Gastrocnemius medialis (tissue), 4 donors: ENCODE data around the gene SLC11A1.

Source experiments
- POLR2A ChIP-seq, 2 donors: fragments of 450-650 bp; IDR thresholded peaks; one replicate each; pipeline ENCODE4 v1.6.1; 2017; ENCODE audit warnings: antibody characterized with exemption in 2 of 2, mild to moderate bottlenecking in 2 of 2, moderate library complexity in 2 of 2
- TF ChIP-seq, protein P1 (sequence below), 5 experiments: fragments of 450-650 bp in 3 of 5; fragments of 200-600 bp in 2 of 5; sonication (generic) in 2 of 5; IDR thresholded peaks in 4 of 5; conservative IDR thresholded peaks in 1 of 5; 1 replicate in 4 of 5; 2 replicates in 1 of 5; pipeline ENCODE4 v1.5.1; 2016 to 2019; ENCODE audit warnings: antibody characterized with exemption in 5 of 5, mild to moderate bottlenecking in 3 of 5, moderate library complexity in 3 of 5

DNA sequence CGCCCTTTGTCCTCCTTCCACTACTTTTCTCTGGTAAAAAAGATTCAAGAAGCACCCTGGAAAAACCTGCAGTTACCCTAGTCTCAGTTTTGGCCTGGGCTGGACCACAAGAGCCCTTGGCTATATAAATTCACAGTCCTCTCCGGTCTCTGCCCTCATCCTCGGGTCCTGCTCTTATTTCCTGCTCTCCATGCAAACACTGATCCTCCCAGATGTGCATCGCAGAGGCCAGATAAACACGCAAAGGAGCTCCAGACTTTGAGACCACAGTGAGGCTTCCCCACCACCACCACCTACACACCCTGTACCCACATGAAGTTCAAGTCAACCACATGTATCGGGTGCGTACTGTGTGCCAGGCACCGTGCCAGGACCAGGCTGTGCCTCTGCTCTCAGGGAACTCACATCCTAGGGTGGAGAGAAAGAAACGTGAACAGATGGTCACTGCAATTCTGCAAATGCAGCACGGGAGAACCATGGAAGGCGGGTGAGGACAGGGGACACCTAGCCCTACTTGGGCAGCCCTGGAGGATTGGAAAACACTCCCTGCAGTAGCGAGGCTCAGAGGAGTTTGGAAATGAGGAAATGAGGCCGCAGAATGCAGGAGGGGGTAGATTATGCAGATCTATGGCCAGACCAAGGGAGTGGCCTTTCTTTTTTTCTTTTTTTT lies 25.0 kb downstream of the SLC11A1 start:
- TF ChIP-seq, protein P1, sequence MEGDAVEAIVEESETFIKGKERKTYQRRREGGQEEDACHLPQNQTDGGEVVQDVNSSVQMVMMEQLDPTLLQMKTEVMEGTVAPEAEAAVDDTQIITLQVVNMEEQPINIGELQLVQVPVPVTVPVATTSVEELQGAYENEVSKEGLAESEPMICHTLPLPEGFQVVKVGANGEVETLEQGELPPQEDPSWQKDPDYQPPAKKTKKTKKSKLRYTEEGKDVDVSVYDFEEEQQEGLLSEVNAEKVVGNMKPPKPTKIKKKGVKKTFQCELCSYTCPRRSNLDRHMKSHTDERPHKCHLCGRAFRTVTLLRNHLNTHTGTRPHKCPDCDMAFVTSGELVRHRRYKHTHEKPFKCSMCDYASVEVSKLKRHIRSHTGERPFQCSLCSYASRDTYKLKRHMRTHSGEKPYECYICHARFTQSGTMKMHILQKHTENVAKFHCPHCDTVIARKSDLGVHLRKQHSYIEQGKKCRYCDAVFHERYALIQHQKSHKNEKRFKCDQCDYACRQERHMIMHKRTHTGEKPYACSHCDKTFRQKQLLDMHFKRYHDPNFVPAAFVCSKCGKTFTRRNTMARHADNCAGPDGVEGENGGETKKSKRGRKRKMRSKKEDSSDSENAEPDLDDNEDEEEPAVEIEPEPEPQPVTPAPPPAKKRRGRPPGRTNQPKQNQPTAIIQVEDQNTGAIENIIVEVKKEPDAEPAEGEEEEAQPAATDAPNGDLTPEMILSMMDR (IDR thresholded peaks at IDR 0.05 in 4 of 5, conservative IDR thresholded peaks at IDR 0.05 in 1 of 5), result no peak
- TF ChIP-seq POLR2A (IDR thresholded peaks at IDR 0.05), result no peak
